Fibroblast of pulmonary artery (primary cell): ENCODE data around the gene ZMYM4.

Experiments used
- DNase-seq: peaks from one replicate; pipeline ENCODE4 v3.0.0-alpha.2; 2010; ENCODE audit warnings: low read depth
- H3K4me3 ChIP-seq: replicated peaks from 2 replicates; pipeline ENCODE4 v1.5.1; 2011; ENCODE audit warnings: low read depth, mild to moderate bottlenecking, control low read depth, low read length, moderate library complexity
- CTCF ChIP-seq: IDR thresholded peaks from 2 replicates; pipeline ENCODE4 v1.5.1; 2011; ENCODE audit warnings: mild to moderate bottlenecking, control low read depth, low read length, inconsistent platforms; ENCODE audit errors: missing control alignments

Gene ZMYM4

GRCh38 chr1:35270836-35271235 lies 2.3 kb downstream of the ZMYM4 start:
- no peak for TF ChIP-seq CTCF
- no peak overlapping the region for H3K4me3 ChIP-seq
- DNase-seq: no peak

- H3K4me3 ChIP-seq: no peak overlapping the region
- DNase-seq: no peak
- TF ChIP-seq CTCF: no peak
Observed at GRCh38 chr1:35274197-35274596, 5.7 kb downstream of the ZMYM4 start.

GRCh38 chr1:35278886-35279554 lies 10.5 kb downstream of the ZMYM4 start:
- peak; percentile 41 for DNase-seq
- no peak for TF ChIP-seq CTCF
- H3K4me3 ChIP-seq: no peak overlapping the region

- no peak for TF ChIP-seq CTCF
- H3K4me3 ChIP-seq: no peak overlapping the region
- DNase-seq: no peak
Observed at GRCh38 chr1:35279555-35279904, 11.0 kb downstream of the ZMYM4 start.

- TF ChIP-seq CTCF: no peak
- DNase-seq: no peak
- H3K4me3 ChIP-seq: no peak overlapping the region
Observed at GRCh38 chr1:35280006-35280405, 11.5 kb downstream of the ZMYM4 start.

- H3K4me3 ChIP-seq: no peak overlapping the region
- no peak for TF ChIP-seq CTCF
- DNase-seq: no peak
Observed at GRCh38 chr1:35281565-35281964, 13.1 kb downstream of the ZMYM4 start.

- no peak overlapping the region for H3K4me3 ChIP-seq
- no peak for DNase-seq
- no peak for TF ChIP-seq CTCF
Observed at GRCh38 chr1:35282172-35282571, 13.7 kb downstream of the ZMYM4 start.
